HG03521 (cell line): ENCODE data around the gene SOX21.
"Not testable (repeated sequence)": the region's sequence is repeated elsewhere in the genome, so short reads cannot be mapped to it uniquely, and the experiment has no call there.

ENCODE experiments used
- ATAC-seq: cut with Tn5 transposase; IDR thresholded peaks from one replicate; pipeline ENCODE4 v1.9.1; 2021; ENCODE audit warnings: mild to moderate bottlenecking, moderate library complexity; ENCODE audit not compliant: unreplicated experiment

The SOX21 gene

DNA sequence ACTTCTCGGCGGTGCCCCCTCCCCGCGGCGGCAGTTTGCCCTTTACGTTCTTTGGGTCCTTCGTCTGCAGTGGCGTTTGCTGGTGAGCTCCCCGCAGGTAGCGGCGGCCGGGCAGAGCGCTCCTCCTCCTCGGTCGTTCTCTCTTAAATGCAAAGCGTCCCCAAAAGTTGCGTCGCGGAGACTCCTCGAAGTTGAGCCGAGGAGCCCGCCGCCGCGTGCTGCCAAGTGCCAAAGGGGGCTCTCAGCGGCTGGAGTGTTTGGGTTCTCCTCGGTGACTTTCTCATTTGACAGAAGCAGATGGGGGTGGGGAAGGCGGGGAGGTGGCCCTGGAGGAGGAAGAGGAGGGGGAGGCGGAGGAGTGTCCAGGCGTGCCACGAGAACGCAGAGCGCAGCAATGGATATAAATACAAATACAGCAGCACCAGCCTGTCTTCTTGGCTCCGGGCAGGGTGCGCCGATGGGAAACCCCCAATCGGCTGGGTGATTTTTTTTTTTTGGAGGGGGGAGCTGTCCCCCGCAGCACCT lies at the start of gene SOX21:
SOX21 (minus strand) TSS at position 259 of the 525 bp plus-strand sequence. CDS start 496 bp downstream, outside the sequence.
- no peak for ATAC-seq

DNA sequence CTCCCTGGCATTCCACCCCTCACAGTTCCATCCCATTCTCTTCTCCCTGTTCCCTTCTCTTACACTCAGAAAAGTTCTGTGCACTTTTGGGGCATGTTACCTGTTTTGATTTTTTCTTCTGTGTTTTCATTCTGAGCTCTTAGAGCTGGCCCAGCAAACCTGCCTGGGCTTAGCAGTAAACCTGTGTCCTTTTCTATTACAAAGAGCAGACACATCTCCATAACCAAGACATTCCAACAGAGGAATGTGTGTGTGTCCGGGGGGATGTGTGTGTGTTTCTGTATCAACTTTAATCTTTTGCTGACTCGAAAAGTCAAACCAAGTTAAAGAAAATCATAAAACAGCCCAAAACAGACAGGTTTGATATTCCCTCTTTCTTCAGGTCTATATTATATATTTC lies 49.1 kb upstream of the SOX21 start:
- no peak for ATAC-seq

DNA sequence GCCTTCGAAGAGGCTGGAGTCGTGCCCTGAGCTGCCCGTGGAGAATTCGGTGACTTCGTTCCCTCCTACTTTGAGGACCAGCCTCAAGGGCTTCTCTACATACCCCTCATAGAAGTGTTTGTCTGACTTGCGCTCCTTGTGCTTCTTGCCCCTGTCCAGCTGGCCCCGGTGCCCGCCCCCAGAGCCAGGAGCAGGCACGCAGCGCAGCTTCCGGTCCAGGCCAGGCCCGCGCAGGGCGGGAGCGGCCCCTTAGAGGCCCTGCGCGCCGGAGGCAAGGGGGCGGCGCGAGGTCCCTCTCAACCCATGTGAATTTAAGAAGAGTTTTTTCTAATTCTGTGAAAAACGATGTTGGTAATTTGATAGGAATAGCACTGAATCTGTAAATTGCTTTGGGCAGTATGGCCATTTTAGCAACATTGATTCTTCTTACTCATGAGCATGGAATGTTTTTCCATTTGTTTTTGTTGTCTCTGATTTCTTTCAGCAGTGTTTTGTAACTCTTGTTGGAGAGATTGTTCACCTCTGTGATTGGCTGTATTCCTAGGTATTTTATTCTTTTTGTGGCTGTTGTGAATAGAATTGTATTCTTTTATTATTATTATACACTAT lies 46.9 kb upstream of the SOX21 start:
- no peak for ATAC-seq

DNA sequence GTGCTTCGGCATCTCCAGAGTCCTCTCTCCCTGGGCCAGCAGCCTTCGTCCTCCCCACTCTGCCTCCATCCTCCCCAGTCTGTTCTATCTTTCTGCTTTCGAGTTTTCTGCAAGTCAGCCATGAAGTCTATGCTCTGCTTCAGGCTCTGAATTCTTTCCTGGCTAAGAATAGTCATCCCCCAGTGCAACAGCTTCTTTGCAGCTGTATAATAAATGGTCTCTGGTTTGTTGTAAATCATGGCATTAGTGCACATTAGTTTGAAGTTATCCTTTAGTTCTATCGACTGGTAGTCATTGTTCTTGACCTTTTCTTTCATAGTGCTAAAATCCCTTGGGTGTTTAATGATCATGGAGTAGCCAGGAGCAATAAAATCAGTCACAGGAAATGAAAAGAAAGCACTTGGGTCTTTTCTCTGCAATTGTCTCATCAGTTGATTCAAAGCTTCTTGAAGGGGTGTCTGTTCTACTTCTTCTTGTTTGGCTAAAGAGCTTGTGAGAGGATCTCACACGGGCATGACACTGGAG lies 46.2 kb upstream of the SOX21 start:
- ATAC-seq, result no peak

DNA sequence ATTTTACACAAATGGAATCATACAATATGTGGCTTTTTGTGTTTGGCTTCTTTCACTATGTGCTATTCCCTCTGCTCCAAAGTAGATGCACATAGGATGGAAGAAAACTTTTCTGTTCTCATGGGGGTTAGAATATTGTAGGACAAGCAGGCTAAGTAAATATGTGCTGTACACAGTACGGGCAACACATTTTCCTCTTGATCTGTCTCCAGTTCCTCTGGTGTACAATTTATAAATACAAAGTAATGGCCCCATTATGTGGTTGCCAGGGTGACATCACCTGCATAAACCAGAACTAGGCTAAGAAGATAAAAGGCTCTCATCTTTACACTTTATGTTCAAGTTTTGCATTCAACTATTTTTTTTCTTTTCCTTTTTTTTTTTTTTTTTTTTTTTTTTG lies 41.0 kb upstream of the SOX21 start:
- no peak for ATAC-seq

DNA sequence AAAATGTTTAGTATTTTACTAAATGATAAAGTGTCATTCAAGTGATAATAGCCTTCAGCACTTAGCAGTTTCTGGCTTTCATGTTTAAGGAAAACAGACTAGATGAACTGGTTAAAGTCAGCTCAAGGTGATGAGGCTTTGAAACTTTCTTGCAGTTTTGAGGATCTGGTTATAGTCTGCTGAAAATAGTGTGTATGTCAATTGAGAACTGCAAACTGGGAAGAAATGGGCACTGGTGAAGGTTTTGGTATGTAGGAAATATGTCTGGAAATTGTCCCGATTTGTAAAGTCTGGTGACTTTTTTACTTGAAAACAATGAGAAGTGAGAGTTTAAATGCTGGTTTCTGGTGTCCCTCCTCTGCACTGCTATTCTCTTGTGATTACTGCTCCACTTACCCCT lies 36.8 kb upstream of the SOX21 start:
- ATAC-seq, result no peak

DNA sequence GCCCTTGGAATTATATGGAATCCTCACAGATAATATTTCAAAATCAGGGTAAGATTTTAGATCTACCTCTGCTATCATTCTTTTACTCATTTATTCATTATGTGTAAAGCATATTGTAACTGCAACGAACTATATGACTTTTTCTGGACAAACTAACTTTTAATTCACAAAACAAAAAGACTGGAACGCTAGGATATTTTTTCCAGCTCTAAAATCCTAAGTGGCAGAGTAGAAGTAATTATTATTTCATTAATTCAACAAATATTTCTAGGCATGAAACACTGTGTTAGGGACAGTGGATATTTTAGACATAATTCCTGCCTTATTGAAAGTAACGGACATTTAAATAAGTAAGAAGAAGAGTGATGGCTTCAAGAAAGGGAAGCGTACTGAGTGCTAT lies 26.9 kb upstream of the SOX21 start:
- no peak for ATAC-seq

DNA sequence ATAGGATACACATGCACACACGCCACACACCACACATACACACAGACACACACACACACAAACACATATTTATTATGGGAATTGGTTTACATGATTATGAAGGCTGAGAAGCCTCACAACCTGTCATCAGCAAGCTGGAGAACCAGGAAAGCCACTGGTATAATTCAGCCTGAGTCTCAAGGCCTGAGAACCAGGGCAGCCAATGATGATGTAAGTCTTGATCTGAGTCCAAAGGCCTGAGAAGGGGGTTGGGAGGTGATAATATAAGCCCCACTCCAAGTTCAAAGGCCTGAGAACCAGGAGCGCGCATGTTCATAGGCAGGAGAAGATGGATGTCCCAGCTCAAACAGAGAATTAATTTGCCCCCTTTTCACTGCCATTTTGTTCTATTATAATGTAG lies 18.7 kb upstream of the SOX21 start:
- ATAC-seq, result no peak

DNA sequence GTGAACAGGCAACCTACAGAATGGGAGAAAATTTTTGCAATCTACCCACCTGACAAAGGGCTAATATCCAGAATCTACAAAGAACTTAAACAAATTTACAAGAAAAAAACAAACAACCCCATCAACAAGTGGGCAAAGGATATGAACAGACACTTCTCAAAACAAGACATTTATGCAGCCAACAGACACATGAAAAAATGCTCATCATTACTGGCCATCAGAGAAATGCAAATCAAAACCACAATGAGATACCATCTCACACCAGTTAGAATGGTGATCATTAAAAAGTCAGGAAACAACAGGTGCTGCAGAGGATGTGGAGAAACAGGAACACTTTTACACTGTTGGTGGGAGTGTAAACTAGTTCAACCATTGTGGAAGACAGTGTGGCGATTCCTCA lies 17.6 kb upstream of the SOX21 start:
- not testable (repeated sequence) for ATAC-seq

DNA sequence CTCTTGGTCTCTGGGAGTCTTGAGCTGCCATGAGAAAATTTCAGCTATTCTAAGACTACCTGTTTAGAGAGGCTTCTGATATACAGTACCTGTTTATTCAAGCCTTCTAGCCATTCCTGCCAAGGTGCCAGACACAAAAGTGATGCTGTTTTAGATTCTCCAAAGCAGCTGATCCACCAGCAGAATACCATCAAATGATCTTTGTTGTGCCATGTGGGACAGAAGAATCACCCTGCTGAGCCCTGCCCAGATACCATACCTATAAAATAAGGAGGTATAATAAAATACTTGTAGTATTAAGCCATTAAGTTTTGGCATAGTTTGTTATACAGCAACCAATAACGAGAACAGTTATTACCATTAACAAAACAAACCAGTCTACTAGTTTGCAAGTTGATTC lies 14.1 kb upstream of the SOX21 start:
- no peak for ATAC-seq

DNA sequence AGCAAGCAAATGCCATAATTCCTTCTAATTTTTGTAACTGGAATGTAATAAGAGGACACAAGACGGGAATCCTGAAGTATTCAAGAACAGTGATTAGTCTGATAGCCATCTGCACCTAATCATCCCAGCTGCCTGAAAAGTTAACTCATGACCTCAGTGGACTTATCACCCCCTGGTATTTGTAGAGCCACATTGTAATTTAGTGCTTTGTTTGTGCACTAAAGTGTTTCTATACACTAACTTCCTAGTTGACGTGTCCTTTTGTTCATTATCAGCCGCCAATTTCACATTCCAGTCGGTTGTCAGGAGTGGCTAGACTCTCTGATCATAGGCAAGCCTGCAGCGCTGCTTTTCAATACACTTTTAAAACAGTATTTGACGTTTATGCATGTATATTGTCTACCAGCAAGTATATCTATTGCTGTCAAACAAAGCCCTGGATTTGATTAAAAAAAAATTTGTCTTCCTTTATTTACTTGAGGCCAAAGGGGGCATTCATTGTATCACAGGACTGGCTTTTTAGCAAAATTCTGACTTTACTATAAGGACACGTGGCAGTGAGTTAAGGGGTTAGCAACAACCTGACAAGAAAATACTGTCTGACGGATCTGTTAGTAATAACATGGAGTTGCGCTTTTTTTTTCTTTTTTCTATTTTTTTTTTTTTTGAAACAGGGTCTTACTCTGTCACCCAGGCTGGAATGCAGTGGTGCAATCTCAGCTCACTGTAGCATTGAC lies 10.4 kb upstream of the SOX21 start:
- no peak for ATAC-seq

DNA sequence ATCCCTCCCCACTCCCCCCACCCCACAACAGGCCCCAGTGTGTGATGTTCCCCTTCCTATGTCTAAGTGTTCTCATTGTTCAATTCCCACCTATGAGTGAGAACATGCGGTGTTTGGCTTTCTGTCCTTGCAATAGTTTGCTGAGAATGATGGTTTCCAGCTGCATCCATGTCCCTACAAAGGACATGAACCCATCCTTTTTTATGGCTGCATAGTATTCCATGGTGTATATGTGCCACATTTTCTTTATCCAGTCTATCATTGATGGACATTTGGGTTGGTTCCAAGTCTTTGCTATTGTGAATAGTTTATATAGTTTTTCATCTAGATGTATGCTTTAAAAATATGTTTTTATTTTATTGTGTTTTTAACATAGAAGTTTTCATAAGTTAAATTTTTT lies 6.4 kb upstream of the SOX21 start:
- not testable (repeated sequence) for ATAC-seq

DNA sequence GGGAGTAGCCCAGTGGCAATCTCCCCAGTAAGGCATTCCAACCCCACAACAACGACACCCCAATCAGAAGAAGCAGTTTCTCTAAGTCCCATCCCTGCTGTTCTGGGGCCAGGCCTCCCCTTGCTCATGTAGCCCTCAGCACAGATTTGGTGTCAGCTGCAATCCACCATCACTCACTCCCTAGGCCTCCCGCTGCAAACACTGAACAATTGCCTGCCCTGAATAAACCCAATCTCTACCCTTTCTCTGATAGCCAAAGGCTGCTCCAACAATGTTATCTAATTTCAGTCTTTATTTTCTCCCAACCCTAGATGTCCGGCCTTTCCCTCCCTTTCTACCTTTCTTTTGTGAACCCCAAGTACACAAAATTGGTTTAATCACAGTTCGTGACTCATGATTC lies 5.6 kb upstream of the SOX21 start:
- ATAC-seq, result no peak

DNA sequence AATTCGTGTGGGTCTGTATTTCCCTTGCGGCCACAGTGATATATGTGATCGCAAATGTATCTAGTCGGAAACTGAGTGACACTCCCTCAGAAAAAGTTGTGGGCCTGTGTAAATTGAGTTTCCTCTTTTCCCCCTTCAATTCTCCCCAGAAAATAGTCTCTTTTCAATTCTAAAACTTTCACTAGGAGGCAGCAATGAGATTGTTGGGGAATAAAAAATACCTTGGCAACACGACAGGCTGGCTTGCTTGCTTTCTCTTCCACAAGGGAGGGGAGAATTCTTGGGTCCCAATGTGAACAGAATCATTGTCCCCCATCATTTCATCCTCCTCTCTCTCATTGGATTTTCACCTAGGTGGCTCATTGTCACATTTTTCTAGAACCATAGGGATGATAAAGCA lies 3.7 kb upstream of the SOX21 start:
- no peak for ATAC-seq

DNA sequence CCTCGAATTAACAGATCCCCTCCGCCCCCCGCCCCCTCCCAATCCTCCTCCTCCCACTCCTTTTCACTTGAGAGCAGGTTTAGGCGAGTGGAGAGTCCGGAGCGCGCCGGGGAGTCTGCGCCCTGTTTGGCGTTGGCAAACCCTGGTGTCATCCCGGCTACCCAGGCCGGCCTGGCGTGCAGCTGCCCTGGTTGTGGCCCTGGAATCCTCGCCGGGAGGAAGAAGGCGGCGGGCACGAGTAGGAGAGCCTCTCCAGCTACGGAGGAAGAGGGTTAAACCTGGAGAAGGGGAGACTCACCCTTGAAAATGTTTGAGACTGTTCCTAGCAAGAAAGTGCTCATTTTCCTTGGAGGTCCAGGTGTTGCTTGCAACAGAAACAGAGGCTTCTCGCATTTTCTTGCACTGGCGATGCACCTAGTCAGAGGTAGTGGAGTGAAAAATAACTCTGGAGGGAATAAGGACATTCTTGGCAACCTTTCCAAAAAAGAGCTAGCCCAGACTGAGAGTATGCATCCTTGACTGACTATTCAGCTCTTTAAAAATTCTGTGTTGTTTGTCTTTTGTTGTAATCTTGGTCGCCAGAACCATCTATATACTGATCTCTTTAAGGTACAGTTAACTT lies 1.3 kb upstream of the SOX21 start:
- ATAC-seq, result no peak

DNA sequence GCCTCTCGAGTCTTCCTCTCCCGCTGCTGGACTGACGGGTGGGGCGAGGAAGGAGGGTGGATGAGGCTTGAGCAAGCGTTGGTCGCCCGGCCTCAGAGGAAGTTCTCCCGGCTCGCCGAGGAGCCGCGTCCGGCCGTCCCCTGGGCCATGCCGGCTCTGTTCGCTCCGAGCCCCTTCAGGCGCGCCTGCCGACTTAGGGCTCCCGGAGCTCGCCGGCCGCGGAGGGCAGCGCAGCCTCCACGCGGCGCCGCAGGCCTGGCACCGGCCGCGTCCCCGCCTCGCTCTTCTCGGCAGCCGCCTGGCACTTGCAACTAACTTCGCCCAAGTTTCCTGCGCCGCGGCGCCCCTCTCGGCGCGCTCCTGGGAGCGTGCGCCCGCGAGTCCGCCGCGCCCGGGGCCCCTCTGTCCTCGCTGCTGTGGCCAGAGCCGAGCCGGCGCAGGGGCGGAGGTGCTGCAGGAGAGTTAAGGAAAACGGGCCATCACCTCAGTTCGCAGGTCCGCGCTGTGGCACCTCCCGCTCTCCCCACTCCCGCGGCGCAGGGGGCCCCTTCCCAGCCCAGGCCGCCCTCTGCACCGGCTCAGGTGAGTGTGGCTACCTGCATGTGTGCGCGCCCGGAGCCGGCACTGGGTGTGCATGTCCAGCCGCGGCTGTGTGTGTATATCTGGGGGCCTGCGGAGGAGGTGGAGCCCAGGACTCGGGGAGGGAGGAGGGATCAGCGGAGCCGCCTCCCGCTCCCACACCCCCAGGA lies 641 bp upstream of the SOX21 start:
- no peak for ATAC-seq

DNA sequence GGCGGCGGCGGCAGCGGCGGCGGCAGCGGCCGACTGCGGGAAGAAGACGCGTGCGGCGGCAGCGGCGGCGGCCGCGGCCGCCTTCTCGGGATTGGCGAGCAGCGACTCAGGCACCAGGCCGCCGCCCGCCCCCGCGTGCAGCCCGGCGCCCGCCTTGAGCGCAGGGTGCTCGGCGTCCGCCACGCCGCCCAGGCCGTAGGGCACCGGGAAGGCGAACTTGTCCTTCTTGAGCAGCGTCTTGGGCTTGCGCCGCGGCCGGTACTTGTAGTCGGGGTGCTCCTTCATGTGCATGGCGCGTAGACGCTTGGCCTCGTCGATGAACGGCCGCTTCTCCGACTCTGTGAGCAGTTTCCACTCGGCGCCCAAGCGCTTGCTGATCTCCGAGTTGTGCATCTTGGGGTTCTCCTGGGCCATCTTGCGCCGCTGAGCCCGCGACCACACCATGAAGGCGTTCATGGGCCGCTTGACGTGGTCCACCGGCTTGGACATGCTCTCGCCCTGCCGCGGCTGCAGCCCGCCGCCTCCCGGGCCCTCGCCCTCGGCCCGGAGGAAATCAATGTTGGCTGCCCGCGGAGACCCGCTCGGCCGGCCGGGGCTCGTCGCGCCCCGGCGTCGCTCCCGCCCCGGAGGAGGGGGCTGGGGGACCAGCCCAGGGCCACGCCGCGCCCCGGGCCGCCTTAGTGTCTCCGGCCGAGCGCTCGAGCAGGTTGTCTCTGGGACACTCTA lies 621 bp downstream of the SOX21 start:
- no peak for ATAC-seq

DNA sequence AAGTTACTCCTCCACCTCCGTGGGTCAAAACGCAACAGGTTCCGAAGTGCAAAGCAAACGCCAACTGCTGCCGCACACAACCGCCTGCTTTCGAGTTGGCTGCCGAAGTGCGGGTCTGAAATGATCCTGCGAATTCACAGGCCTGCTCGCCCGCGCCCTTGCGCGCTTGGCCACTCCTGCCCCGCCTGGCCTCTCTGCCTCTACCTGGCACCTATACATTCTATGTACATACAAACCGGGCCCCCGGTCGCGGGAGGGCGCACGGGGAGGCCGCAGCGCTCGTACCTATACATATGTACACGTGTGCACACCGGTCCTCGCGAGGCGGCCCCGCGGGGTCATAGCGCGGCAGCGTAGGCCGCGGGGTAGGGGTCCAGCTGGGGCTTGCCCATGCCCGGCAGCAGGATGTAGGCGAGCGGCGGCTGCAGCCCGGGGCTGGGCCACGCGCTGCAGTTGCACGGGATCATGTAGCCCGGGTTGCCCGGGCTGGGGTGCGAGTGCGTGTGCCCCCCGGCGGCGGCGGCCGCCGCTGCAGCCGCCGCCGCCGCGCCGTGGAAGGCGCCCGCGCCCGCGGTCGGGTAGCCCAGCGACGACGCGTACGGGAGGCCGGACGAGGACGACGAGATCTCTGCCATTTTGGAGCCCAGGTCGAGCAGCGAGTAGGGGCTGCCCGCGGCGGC lies 1.3 kb downstream of the SOX21 start:
- no peak for ATAC-seq

DNA sequence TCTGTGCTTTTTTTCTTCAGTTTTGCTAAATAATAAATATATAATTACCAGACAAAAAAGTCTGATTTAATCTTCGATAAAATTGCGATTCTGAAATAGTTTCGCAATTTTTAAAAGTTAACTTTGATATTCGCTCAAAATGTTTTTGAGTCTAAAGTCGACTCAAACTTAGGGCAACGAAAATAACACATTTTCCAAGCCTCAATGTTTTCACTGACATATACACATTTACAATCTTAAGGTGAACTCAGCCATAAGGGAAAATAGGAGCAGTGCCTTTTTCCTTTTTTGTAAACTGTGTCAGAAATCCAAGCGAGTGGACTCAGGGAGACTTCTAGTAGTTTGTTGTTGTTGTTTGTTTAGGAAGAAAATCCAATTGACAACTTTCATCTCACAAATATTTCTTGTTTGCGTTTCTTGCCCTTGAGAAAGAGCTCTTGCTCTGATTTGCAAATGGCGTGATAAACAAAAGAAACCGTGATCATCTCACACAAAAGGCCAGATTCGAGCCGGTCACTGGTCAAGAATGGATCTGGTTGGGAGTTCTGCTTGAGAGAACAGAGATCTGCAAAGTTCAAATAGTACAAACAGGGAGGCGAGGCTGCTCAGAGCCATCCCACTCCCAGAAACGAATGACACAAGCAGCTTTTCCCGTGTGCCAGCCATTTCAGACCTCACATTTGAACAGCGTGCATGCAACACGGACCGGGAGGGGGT lies 2.1 kb downstream of the SOX21 start:
- ATAC-seq, result no peak
